Erythroblast (primary cell): ENCODE measurements around the gene ZNF175.

Experiments used
- DNase-seq, 2 experiments: peaks; one replicate each; lab custom pipeline; 2025; lab: John Stamatoyannopoulos, UW
- GATA1 ChIP-seq: IDR thresholded peaks from 2 replicates; pipeline ENCODE4 v1.6.1; 2011; ENCODE audit warnings: low read depth, mild to moderate bottlenecking, control low read depth, low read length, moderate library complexity
- POLR2A ChIP-seq: IDR thresholded peaks from 2 replicates; pipeline ENCODE4 v1.6.1; 2011; ENCODE audit warnings: mild to moderate bottlenecking, low read length

ZNF175 gene

GRCh38 chr19:51593969-51594773, 23.1 kb downstream of the ZNF175 start:
- TF ChIP-seq POLR2A (peak; percentile 14), GATA1 (no peak)
- peak; percentile 98 for DNase-seq

GRCh38 chr19:51594774-51595109, 23.7 kb downstream of the ZNF175 start:
- no peak for DNase-seq
- TF ChIP-seq POLR2A (no peak), GATA1 (no peak)

DNA sequence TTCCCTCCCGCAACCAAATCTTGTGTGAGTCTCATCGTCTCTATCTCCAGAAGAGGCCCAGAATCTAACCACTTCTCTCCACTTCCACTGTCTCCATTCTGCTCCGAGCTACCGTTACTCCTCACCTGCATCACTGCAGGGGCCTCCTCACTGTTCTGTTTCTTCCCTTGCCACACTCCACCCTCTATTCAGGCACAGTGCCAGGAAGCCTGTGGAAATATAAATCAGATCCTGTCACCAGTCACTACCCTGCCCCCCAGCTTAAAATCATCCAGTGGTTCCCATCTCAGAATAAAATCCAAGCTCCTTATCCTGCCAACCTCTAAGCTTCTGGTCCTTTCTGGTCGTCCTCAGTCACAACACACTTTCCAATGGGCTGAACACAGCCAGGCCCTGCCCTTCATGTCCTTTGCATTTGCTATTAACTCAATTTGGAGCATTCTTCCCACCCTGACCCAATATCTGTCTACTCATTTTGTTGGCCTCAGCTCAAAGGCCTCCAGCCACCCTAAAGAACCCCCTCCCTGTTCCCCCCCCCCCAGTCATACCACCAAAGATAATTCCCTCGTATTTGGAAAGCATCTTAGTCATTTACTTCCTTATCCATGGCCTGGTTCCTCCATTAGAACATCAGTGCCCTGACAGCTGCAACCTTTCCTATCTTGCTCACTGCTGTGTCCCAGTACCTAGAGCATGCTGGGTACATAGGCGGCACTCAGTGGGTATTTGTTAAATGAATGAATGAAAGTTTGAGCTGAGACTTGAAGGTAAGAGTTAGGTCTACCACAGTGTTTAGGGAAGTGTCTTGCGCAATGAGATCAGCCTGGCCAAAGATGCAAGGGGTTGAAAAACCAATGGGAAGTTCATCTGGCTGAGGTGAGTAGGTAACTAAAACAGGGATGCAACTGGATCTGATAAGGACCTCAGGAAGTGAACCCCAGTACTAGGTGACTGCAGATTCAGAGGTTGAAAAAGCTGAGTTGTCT, 24.4 kb downstream of the ZNF175 start:
- no peak for DNase-seq
- TF ChIP-seq GATA1 (no peak), POLR2A (no peak)

GRCh38 chr19:51598159-51598915, 27.3 kb downstream of the ZNF175 start:
- no peak for TF ChIP-seq GATA1
- TF ChIP-seq POLR2A: no peak
- DNase-seq: no peak

DNA sequence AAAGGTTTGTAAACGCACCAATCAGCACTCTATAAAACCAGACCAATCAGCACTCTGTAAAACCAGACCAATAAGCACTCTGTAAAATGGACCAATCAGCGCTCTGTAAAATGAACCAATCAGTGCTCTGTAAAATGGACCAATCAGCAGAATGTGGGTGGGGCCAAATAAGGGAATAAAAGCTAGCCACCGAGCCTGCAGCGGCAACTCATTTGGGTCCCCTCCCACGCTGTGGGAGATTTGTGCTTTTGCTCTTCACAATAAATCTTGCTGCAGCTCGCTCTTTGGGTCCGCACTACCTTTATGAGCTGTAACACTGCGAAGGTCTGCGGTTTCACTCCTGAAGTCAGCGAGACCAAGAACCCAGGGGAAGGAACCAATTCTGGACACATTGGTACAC, 28.0 kb downstream of the ZNF175 start:
- TF ChIP-seq POLR2A: no peak
- TF ChIP-seq GATA1: no peak
- peak in 1 of 2 experiments; percentile 15 for DNase-seq

DNA sequence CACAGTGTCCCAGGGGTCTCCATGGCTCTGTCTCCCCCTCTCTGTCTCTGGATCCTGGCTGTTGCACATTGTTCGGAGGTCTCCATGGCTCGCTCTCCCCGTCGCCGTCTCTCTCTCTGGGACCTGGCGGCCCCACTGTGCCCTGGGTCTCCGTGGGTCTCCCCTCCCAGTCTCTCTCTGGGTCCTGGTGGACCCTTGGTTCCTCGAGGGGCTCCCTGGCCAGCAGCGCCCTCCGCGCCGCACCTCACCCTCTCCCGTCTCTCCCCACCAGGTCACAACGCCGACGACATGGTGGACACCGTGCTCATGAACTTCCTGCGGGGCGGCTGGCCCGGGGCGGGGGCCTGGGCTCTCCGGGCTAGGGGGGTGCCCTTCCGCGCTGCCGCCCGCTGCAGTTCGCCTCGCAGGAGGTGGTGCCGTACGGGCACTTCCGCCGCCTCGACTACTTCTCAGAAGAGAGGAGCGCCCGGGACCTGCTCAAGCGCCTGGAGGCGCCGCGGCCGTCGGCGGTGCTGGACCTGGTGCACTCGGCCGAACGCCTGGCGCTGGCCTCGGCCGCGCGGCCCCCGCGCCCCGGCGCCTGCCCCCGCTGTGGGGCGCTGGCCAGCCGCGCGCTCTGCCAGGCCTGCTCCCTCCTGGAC, 30.0 kb downstream of the ZNF175 start:
- DNase-seq: no peak
- no peak for TF ChIP-seq GATA1

DNA sequence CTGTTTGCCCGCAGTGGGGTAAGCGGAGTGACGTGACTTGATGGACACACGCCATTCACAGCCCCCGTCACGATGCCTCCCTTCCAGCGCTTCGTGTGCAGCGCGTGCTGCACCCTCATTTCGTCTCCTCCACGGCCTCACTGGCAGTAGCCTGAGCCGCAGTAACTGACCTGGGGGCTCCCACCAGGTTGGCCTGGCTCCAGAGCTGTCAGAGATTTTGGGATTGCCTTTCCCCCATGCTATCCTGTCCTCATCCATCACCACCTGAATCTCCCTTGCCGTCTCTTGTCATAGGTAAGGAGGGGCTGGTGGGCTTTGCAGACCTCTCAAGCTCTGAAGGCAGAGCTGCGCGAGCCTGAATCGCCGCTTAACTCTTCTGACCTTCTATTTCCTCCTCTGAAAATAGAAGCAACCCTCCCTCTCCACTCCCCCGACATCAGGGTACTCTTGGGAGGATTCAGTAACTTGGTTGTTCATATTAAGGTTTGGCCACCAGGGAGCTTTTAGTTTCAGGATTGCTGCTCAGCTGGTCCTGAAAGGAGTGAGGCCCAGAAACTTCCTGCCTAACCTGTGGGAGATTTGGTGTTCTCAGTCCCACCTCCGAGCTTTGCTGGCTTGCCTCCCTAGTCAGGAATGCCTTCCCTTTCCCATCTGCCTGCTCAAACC, 31.2 kb downstream of the ZNF175 start:
- no peak for TF ChIP-seq POLR2A
- TF ChIP-seq GATA1: no peak

GRCh38 chr19:51607077-51607476, 36.0 kb downstream of the ZNF175 start:
- TF ChIP-seq POLR2A (no peak), GATA1 (no peak)
- DNase-seq: no peak

More for the DNA sequence above, 31.2 kb downstream of the ZNF175 start:
- DNase-seq: no peak

GRCh38 chr19:51607920-51608562, 37.0 kb downstream of the ZNF175 start:
- DNase-seq: peak; percentile 86 to 91
- TF ChIP-seq POLR2A: no peak
- no peak for TF ChIP-seq GATA1

DNA sequence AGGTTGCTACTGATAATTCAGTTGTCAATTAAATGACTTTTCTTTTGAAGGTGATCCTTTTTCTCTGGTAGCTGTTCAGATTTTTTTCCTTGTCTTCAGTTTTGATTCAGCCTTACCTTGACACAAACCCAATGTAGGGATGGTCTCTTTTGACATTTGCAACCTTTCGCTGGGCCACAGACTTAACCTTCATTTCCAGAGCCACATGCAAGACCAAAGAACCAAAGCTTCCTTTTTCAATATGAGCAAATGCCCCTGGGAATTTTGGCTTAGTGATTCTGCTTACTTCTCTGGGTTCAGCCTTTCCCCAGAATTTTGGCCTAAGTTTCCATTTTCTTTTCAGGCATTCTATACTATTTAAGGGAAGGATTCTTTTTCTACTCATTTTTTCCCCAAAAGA, 39.5 kb downstream of the ZNF175 start:
- no peak for TF ChIP-seq GATA1
- TF ChIP-seq POLR2A: no peak
- no peak for DNase-seq

- no peak for DNase-seq
- TF ChIP-seq POLR2A: no peak
- TF ChIP-seq GATA1: no peak
Observed at GRCh38 chr19:51614789-51615188, 43.7 kb downstream of the ZNF175 start.

- TF ChIP-seq GATA1: no peak
- no peak for DNase-seq
Observed at GRCh38 chr19:51615991-51616390, 44.9 kb downstream of the ZNF175 start.
